K562 (cell line): ENCODE measurements around the gene BCO2. TPM values are rescaled to one million over a fixed set of nuclear protein-coding genes. Genes with fewer than 3 reads are reported as not detected.

Experiments used
- ATAC-seq: fragments of 200-7000 bp; cut with Tn5 transposase; 3 replicates; pipeline ENCODE4 v1.9.1; 2020; ENCODE audit warnings: moderate library complexity
- BruUV-seq: library from RNA; stranded (reverse); fragments of 400-500 nt; replicated peaks from 2 replicates; lab custom pipeline; 2021; lab: Mats Ljungman, UMichigan
- CTCF ChIA-PET: fragments of 300-600 bp; formaldehyde crosslinking; extraction: SDS; loops from one replicate; lab custom pipeline; 2021; ENCODE audit warnings: low intra/inter-chr PET ratio; lab: Yijun Ruan, JAX
- POLR2A ChIA-PET: fragments of 300-600, 350-650 bp; sonication (Branson Sonifier 250); formaldehyde crosslinking; extraction: SDS; loops from one replicate; lab custom pipeline; 2021; ENCODE audit warnings: antibody characterized with exemption, inconsistent platforms; lab: Yijun Ruan, JAX
- DNase-seq, 4 experiments: peaks; one replicate each; pipeline versions ENCODE4 v3.0.0 to v3.0.0-alpha.2; 2011 to 2018; ENCODE audit warnings: low spot score in 3 of 4, mixed read lengths in 3 of 4; ENCODE audit errors: extremely low read depth in 1 of 4
- FAIRE-seq: peaks from 2 replicates; lab custom pipeline; 2011; peaks lifted over from hg19 to GRCh38; lab: Jason Lieb, UNC
- H2AFZ ChIP-seq: 2 replicates; pipeline ENCODE4 v1.6.0; 2011; ENCODE audit warnings: low read depth, low read length, control low read depth, inconsistent platforms
- H3K27ac ChIP-seq: fragments of 200-600 bp; 3 replicates; pipeline ENCODE4 v1.8.0; 2011; ENCODE audit warnings: low read depth, mild to moderate bottlenecking, control low read depth, inconsistent platforms, low read length, moderate library complexity, mixed read lengths; ENCODE audit errors: extremely low read depth
- H3K27me3 ChIP-seq, 2 experiments: fragments of 300-600 bp in 1 of 2; 2 replicates in 1 of 2; 3 replicates in 1 of 2; pipeline versions ENCODE4 v1.6.0 to v1.8.0; 2011; ENCODE audit warnings: inconsistent platforms in 2 of 2, low read length in 2 of 2, mild to moderate bottlenecking in 1 of 2, mixed read lengths in 1 of 2, moderate library complexity in 1 of 2; ENCODE audit not compliant: control insufficient read depth in 2 of 2, insufficient read depth in 2 of 2
- H3K36me3 ChIP-seq: fragments of 300-600 bp; 3 replicates; pipeline ENCODE4 v1.8.0; 2011; ENCODE audit warnings: mild to moderate bottlenecking, low read length, inconsistent platforms; ENCODE audit not compliant: control insufficient read depth, insufficient read depth
- H3K4me1 ChIP-seq, 2 experiments: fragments of 200-600 bp in 1 of 2; replicated peaks in 1 of 2; 2 replicates in 1 of 2; 3 replicates in 1 of 2; pipeline versions ENCODE4 v1.5.1 to v1.8.0; 2011; ENCODE audit warnings: inconsistent platforms in 2 of 2, low read length in 2 of 2, mild to moderate bottlenecking in 1 of 2, mixed read lengths in 1 of 2, moderate library complexity in 1 of 2; ENCODE audit not compliant: control insufficient read depth in 2 of 2, insufficient read depth in 2 of 2
- H3K4me2 ChIP-seq: 2 replicates; pipeline ENCODE4 v1.6.1; 2011; ENCODE audit warnings: low read length, control low read depth, inconsistent platforms, mixed read lengths; ENCODE audit not compliant: insufficient read depth
- H3K4me3 ChIP-seq: fragments of 200-600 bp; sonication (generic), shearing (Covaris generic); 2 replicates; pipeline ENCODE4 v1.5.1; 2016; ENCODE audit warnings: control low read depth, inconsistent platforms
- H3K79me2 ChIP-seq: fragments of 200-600 bp; 3 replicates; pipeline ENCODE4 v1.8.0; 2011; ENCODE audit warnings: low read length, inconsistent platforms; ENCODE audit not compliant: control insufficient read depth, insufficient read depth
- H3K9ac ChIP-seq, 2 experiments: 2 replicates each; pipeline versions ENCODE4 v1.6.0 to v1.6.1; 2011; ENCODE audit warnings: low read depth in 2 of 2, low read length in 2 of 2, control low read depth in 1 of 2, inconsistent platforms in 1 of 2, mild to moderate bottlenecking in 1 of 2, mixed read lengths in 1 of 2; ENCODE audit not compliant: insufficient read depth in 1 of 2
- H3K9me1 ChIP-seq: one replicate; pipeline ENCODE4 v1.6.0; 2011; ENCODE audit warnings: inconsistent platforms, mild to moderate bottlenecking, low read length, moderate library complexity; ENCODE audit not compliant: control insufficient read depth, insufficient read depth
- H3K9me3 ChIP-seq: replicated peaks from 2 replicates; pipeline ENCODE4 v1.5.1; 2011; ENCODE audit warnings: low read depth, low read length, inconsistent platforms; ENCODE audit not compliant: control insufficient read depth, insufficient read depth
- H4K20me1 ChIP-seq: replicated peaks from 2 replicates; pipeline ENCODE4 v1.6.1; 2011; ENCODE audit warnings: low read length, inconsistent platforms, mixed read lengths; ENCODE audit not compliant: control insufficient read depth, insufficient read depth
- CEBPB ChIP-seq: fragments of 450-650 bp; IDR thresholded peaks from 2 replicates; pipeline ENCODE4 v1.6.1; 2016; ENCODE audit warnings: missing genetic modification characterization, missing compliant biosample characterization
- MEIS2 ChIP-seq: fragments of 450-650 bp; IDR thresholded peaks from 2 replicates; pipeline ENCODE4 v1.6.1; 2014; ENCODE audit warnings: mild to moderate bottlenecking; ENCODE audit not compliant: partially characterized antibody
- RBBP5 ChIP-seq: fragments of 200-600 bp; sonication (generic); IDR thresholded peaks from 2 replicates; pipeline ENCODE4 v1.6.1; 2012; ENCODE audit warnings: borderline replicate concordance, mild to moderate bottlenecking, low read length, control low read depth, inconsistent platforms; ENCODE audit not compliant: insufficient read depth, poor library complexity, severe bottlenecking
- TGIF2 ChIP-seq: sonication (generic); formaldehyde crosslinking; IDR thresholded peaks from 2 replicates; pipeline ENCODE4 v1.8.1; 2022; ENCODE audit warnings: mild to moderate bottlenecking, missing genetic modification reagents, moderate library complexity
- ZBTB17 ChIP-seq: fragments of 450-650 bp; formaldehyde crosslinking; IDR thresholded peaks from 2 replicates; pipeline ENCODE4 v1.4.0; 2020; ENCODE audit warnings: mild to moderate bottlenecking
- WGBS: fragments of 100-300 bp; shearing (Covaris generic); methylation state at CpG from one replicate; pipeline ENCODE4 v1.1.6; 2016; ENCODE audit warnings: low coverage, mixed read lengths; ENCODE audit not compliant: insufficient coverage; ENCODE audit errors: missing lambda C conversion rate; 5-methylcytosine and 5-hydroxymethylcytosine counted together
- in situ Hi-C: fragments of 300-500 bp; cut with MboI; formaldehyde crosslinking; loops from 4 replicates; pipeline ENCODE4 v1.15.0; 2018; ENCODE audit warnings: inconsistent platforms, mixed read lengths
- intact Hi-C: fragments of 100-400 bp; cut with micrococcal nuclease; formaldehyde crosslinking; loops from 2 replicates; pipeline ENCODE4 v1.14.2; 2022
- polyA plus RNA-seq, 8 experiments: library from polyadenylated mRNA; depleted of rRNA in 4 of 8; stranded (reverse) in 5 of 8; unstranded in 3 of 8; fragments of >200 nt; fragmentation: Nextera tagmentation in 2 of 8; fragmentation: Illumina TruSeq in 1 of 8; extraction: Ambion mirVana in 2 of 8; extraction: Trizol in 1 of 8; gene quantifications; 2 replicates each; pipeline versions ENCODE4 v1.2.1 to v1.2.3, GENCODE V29; 2011 to 2014; ENCODE audit warnings: inconsistent platforms in 1 of 8, missing spikeins in 1 of 8
- total RNA-seq, 7 experiments: library from RNA; depleted of rRNA in 6 of 7; stranded (reverse); fragments of >200 nt in 6 of 7; fragmentation: Illumina TruSeq in 2 of 7; extraction: Trizol in 2 of 7; gene quantifications; 2 replicates each; pipeline versions ENCODE4 v1.2.1 to v1.2.3, GENCODE V29; 2011 to 2021; ENCODE audit warnings: low replicate concordance in 1 of 7

Gene BCO2
- total and polyA plus RNA-seq, 9 of the 15 experiments (the other 6 are each of a cell fraction or from before 2014, with no cell fraction given) = 0.21 to 1.0 (median 0.47) TPM; not detected in 1

DNA sequence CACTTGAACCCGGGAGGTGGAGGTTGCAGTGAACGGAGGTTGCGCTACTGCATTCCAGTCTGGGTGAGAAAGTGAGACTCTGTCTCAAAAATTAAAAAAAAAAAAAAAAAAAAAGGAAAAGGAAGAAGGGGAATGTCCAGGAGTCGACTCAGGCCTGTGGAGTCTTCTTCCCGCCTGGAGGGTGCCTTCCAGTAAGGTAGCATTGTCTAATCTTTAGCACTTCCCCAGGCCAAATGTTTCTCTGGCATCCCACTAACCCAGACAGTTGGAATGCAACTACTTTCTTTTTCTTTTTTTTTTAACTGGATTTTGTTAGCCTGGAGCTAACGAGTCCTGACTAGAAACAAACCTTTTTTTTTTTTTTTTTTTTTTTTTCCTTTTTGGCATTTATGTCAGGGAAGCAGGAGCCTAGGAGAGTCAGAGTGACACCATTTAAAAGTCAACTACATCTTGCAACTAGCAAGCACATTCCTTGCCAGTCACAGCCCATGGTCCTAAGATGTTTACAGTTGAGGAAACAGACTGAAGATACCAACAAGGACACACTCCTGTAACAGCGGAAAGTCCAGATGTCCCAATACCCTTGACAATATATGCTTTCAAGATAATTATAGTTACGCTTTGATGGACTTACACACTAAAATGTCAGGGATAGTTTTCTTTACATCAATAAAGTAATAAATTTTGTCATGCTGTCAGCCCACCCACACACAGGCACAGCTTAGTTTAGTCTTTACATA is 74.7 kb downstream of the BCO2 start:
- CTCF ChIA-PET = no interaction called here

DNA sequence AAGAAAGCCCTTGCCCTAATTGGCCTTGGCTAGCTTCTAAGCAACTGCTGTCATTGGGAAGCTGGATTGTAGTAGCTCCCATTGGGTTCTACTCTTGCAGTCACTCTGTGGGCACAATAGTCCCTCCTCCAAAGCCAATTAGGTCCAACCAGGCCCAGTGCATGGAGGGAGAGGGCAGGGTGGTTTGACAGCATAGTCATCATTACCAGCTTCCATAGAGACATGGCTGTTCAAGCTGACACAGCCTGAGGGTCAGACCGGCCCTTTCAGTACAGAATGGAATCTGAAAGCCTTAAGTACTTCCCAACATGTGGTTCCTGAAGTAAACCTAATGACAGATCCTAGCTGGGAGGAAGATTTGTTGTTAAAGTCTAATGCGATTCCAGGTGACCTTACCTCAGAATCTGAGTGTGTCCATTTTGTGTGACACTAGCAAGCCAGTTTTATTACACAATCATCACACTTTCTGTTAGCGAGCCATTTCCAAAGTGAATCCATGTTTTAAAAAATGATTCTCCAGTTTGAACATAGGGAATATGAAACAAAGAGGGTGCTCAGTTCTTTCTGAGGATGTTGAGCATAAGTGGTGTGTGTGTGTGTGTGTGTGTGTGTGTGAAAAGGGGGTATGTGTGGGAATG is 78.4 kb downstream of the BCO2 start:
- TF ChIP-seq CEBPB (tag) = peak; percentile 67
- no peak for TF ChIP-seq ZBTB17 (CRISPR knock-in tag)
- TF ChIP-seq TGIF2 (CRISPR knock-in tag) = no peak
- intact Hi-C loops (no loop called here), in situ Hi-C loops (no loop called here)
- no peak overlapping the region for H2AFZ ChIP-seq
- H3K9me3 ChIP-seq = no peaks in the 10 kb centered on the region
- DNase-seq (no peak), FAIRE-seq (peak; percentile 6), ATAC-seq (no peak)
- no peak overlapping the region for H3K4me2 ChIP-seq
- H4K20me1 ChIP-seq = no peaks in the 10 kb centered on the region
- no peak overlapping the region for H3K4me3 ChIP-seq
- H3K36me3 ChIP-seq = no peaks in the 10 kb centered on the region; the same call in 2 of the 3 replicates
- no peak overlapping the region for H3K27ac ChIP-seq
- no peaks in the 10 kb centered on the region for H3K79me2 ChIP-seq
- BruUV-seq = no TSS peak
- H3K9me1 ChIP-seq = no peaks in the 10 kb centered on the region
- no peak overlapping the region for H3K9ac ChIP-seq
- peaks cover 0 to 8% of the 10 kb centered on the region in 2 experiments; a peak in 1 of 5 replicates for H3K27me3 ChIP-seq
- peaks cover 10% of the 10 kb centered on the region in 2 experiments; a peak in 4 of 5 replicates for H3K4me1 ChIP-seq
- POLR2A ChIA-PET = interaction anchor here (0.5 kb wide), 1 partner anchor 708 kb away, joined by 3 read pairs; no protein-coding TSS in a partner anchor
- CTCF ChIA-PET = no interaction called here
- WGBS = 74% methylated on average over 3 of the region's 3 CpGs

More for the DNA sequence above, 74.7 kb downstream of the BCO2 start:
- no TSS peak for BruUV-seq
- POLR2A ChIA-PET = interaction anchor here (0.6 kb wide), 1 partner anchor 690 kb away, joined by 3 read pairs; no protein-coding TSS in a partner anchor
- ATAC-seq = no peak
- no peak overlapping the region for H2AFZ ChIP-seq
- in situ Hi-C loops (no loop called here), intact Hi-C loops (no loop called here)
- H3K9ac ChIP-seq = no peak overlapping the region
- no peak for FAIRE-seq
- no peaks in the 10 kb centered on the region for H3K9me3 ChIP-seq
- H3K27me3 ChIP-seq = 0 out of 5 replicates have a peak, but pooled peaks cover 0 to 8% of the 10 kb centered on the region in 2 experiments
- no peaks in the 10 kb centered on the region for H4K20me1 ChIP-seq
- H3K4me2 ChIP-seq = no peak overlapping the region
- H3K36me3 ChIP-seq = no peaks in the 10 kb centered on the region; the same call in 2 of the 3 replicates
- 68% methylated on average over 6 of the region's 8 CpGs for WGBS
- no peaks in the 10 kb centered on the region for H3K79me2 ChIP-seq
- DNase-seq = no peak
- no peak overlapping the region for H3K4me3 ChIP-seq
- H3K4me1 ChIP-seq = peaks cover 9% of the 10 kb centered on the region in 2 experiments; a peak in 4 of 5 replicates
- no peaks in the 10 kb centered on the region for H3K9me1 ChIP-seq
- TF ChIP-seq MEIS2 = peak; percentile 44
- no peak for TF ChIP-seq RBBP5
- H3K27ac ChIP-seq = no peak overlapping the region
